Natural killer cell (primary cell): ENCODE results near the gene AGBL4. TPM values are rescaled to one million over a fixed set of nuclear protein-coding genes. Genes with fewer than 3 reads are reported as not detected.

Experiments
- ATAC-seq, 3 donors: fragments of 150-1000 bp in 2 of 3; fragments of 200-7000 bp in 1 of 3; cut with Tn5 transposase; 1 replicate in 1 of 3; 2 replicates in 2 of 3; pipeline ENCODE4 v1.10.0; 2021; ENCODE audit warnings: mild to moderate bottlenecking in 2 of 3, moderate library complexity in 2 of 3
- DNase-seq, 2 donors: peaks; one replicate each; pipeline versions ENCODE4 v3.0.0 to v3.0.0-alpha.2; 2013 to 2021; ENCODE audit warnings: mixed read lengths in 1 of 2
- H3K27ac ChIP-seq: one replicate; pipeline ENCODE4 v1.5.1; 2013; ENCODE audit warnings: mild to moderate bottlenecking, low read length
- H3K27me3 ChIP-seq: one replicate; pipeline ENCODE4 v1.6.1; 2013; ENCODE audit warnings: low read length; ENCODE audit not compliant: control insufficient read depth, insufficient read depth
- H3K36me3 ChIP-seq: one replicate; pipeline ENCODE4 v1.6.1; 2013; ENCODE audit warnings: low read length; ENCODE audit not compliant: control insufficient read depth, insufficient read depth
- H3K4me1 ChIP-seq: one replicate; pipeline ENCODE4 v1.6.1; 2013; ENCODE audit warnings: low read length; ENCODE audit not compliant: control insufficient read depth, insufficient read depth
- H3K4me3 ChIP-seq: one replicate; pipeline ENCODE4 v1.5.1; 2013; ENCODE audit warnings: low read length
- H3K9me3 ChIP-seq: one replicate; pipeline ENCODE4 v1.6.1; 2013; ENCODE audit warnings: low read length; ENCODE audit not compliant: control insufficient read depth, insufficient read depth
- H3K27ac Mint-ChIP-seq, 2 donors: one replicate each; pipeline ENCODE4 v1.8.0; 2022; ENCODE audit warnings: mild to moderate bottlenecking in 2 of 2, mixed read lengths in 2 of 2, moderate library complexity in 1 of 2
- H3K27me3 Mint-ChIP-seq, 2 donors: one replicate each; pipeline ENCODE4 v1.8.0; 2022; ENCODE audit warnings: low read depth in 2 of 2, mixed read lengths in 2 of 2
- H3K36me3 Mint-ChIP-seq: one replicate; pipeline ENCODE4 v1.8.0; 2022; ENCODE audit warnings: mixed read lengths
- H3K4me1 Mint-ChIP-seq, 2 donors: one replicate each; pipeline ENCODE4 v1.8.0; 2022; ENCODE audit warnings: mixed read lengths in 2 of 2
- H3K4me3 Mint-ChIP-seq: one replicate; pipeline ENCODE4 v1.8.0; 2022; ENCODE audit warnings: mild to moderate bottlenecking, moderate library complexity, mixed read lengths
- H3K9me3 Mint-ChIP-seq, 2 donors: one replicate each; pipeline ENCODE4 v1.8.0; 2022; ENCODE audit warnings: mixed read lengths in 2 of 2
- CTCF ChIP-seq: fragments of 200-600 bp; IDR thresholded peaks from one replicate; pipeline ENCODE4 v1.8.0; 2022; ENCODE audit warnings: antibody characterized with exemption
- WGBS: methylation state at CpG from one replicate; pipeline ENCODE4 v1.1.7; 2013; ENCODE audit warnings: missing lambda C conversion rate; ENCODE audit not compliant: insufficient coverage; 5-methylcytosine and 5-hydroxymethylcytosine counted together
- intact Hi-C: fragments of 100-400 bp; cut with micrococcal nuclease; formaldehyde crosslinking; loops from one replicate; pipeline ENCODE4 v1.14.2; 2022
- total RNA-seq, 4 donors: library from RNA; stranded (reverse); fragments of 120-200 nt in 1 of 4; gene quantifications; one replicate each; pipeline versions ENCODE4 v1.2.3 to v1.2.4, GENCODE V29; 2013 to 2022

Gene AGBL4
- total RNA-seq, 3 donors from 2014 or later (not counting 1 experiment from before 2014, with no cell fraction given): not detected

- TF ChIP-seq CTCF: no peak
- no peaks in the 10 kb centered on the region for H3K36me3 ChIP-seq
- H3K36me3 Mint-ChIP-seq: no peaks in the 10 kb centered on the region
- H3K27me3 Mint-ChIP-seq: no peaks in the 10 kb centered on the region
- intact Hi-C loops: no loop called here
- no peaks in the 10 kb centered on the region for H3K4me1 ChIP-seq
- no peaks in the 10 kb centered on the region for H3K9me3 Mint-ChIP-seq
- no peak overlapping the region for H3K4me3 Mint-ChIP-seq
- H3K9me3 ChIP-seq: no peaks in the 10 kb centered on the region
- ATAC-seq (no peak), DNase-seq (no peak)
- no peak overlapping the region for H3K27ac ChIP-seq
- no peak overlapping the region for H3K27ac Mint-ChIP-seq
- no peaks in the 10 kb centered on the region for H3K4me1 Mint-ChIP-seq
- H3K27me3 ChIP-seq: no peaks in the 10 kb centered on the region
- H3K4me3 ChIP-seq: no peak overlapping the region
- WGBS: 80% methylated on average over 2 of the region's 3 CpGs
Observed at GRCh38 chr1:48675251-48675650, 1348.5 kb downstream of the AGBL4 start.

DNA sequence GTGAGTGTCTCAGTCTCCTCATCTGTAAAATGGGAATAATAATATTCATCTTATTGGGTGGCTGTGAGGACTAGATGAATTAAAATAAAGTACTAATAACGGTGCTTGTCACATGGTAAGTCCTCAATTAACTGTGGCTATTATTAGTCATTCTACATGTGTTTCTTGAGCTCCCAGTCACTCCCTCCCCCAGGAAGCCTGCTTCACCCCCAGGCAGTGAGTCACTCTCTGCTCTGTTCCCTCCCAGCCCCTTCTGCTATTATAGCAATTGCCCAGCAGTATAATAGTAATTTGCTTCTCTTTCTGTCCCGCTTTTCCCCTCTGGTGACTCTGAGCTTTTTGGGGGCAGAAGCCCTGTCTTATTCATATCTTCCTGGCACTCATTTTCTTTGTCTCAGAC, 1349.1 kb downstream of the AGBL4 start:
- no peak overlapping the region for H3K27ac Mint-ChIP-seq
- no peaks in the 10 kb centered on the region for H3K4me1 Mint-ChIP-seq
- no peak overlapping the region for H3K27ac ChIP-seq
- H3K4me3 Mint-ChIP-seq: no peak overlapping the region
- no peaks in the 10 kb centered on the region for H3K9me3 ChIP-seq
- TF ChIP-seq CTCF: no peak
- intact Hi-C loops: no loop called here
- H3K27me3 ChIP-seq: no peaks in the 10 kb centered on the region
- no peaks in the 10 kb centered on the region for H3K27me3 Mint-ChIP-seq
- no peak overlapping the region for H3K4me3 ChIP-seq
- no peaks in the 10 kb centered on the region for H3K4me1 ChIP-seq
- DNase-seq (no peak), ATAC-seq (no peak)
- no peaks in the 10 kb centered on the region for H3K36me3 Mint-ChIP-seq
- WGBS: 92% methylated on average over 2 of the region's 2 CpGs
- no peaks in the 10 kb centered on the region for H3K9me3 Mint-ChIP-seq
- no peaks in the 10 kb centered on the region for H3K36me3 ChIP-seq

- ATAC-seq: no peak
- no peak overlapping the region for H3K4me3 ChIP-seq
- no peaks in the 10 kb centered on the region for H3K4me1 Mint-ChIP-seq
- no peaks in the 10 kb centered on the region for H3K36me3 Mint-ChIP-seq
- TF ChIP-seq CTCF: no peak
- H3K4me3 Mint-ChIP-seq: no peak overlapping the region
- no peaks in the 10 kb centered on the region for H3K36me3 ChIP-seq
- no peak overlapping the region for H3K27ac ChIP-seq
- WGBS: 57% methylated on average over 10 of the region's 12 CpGs
- no peaks in the 10 kb centered on the region for H3K9me3 ChIP-seq
- no peaks in the 10 kb centered on the region for H3K9me3 Mint-ChIP-seq
- no peak overlapping the region for H3K27ac Mint-ChIP-seq
- intact Hi-C loops: no loop called here
- H3K27me3 ChIP-seq: no peaks in the 10 kb centered on the region
- H3K4me1 ChIP-seq: no peaks in the 10 kb centered on the region
- no peak for DNase-seq
- H3K27me3 Mint-ChIP-seq: peaks cover 0 to 4% of the 10 kb centered on the region in 2 donors
Observed at GRCh38 chr1:48673332-48674105, 1350.2 kb downstream of the AGBL4 start.

- TF ChIP-seq CTCF: no peak
- Mint-ChIP-seq H3K4me3 (no peak overlapping the region), H3K9me3 (no peaks in the 10 kb centered on the region), H3K27me3 (peaks cover 0 to 10% of the 10 kb centered on the region in 2 donors), H3K4me1 (no peaks in the 10 kb centered on the region), H3K36me3 (no peaks in the 10 kb centered on the region), H3K27ac (no peak overlapping the region)
- WGBS: 0% methylated on average over 1 of the region's 1 CpG
- intact Hi-C loops: no loop called here
- Histone ChIP-seq H3K9me3 (no peaks in the 10 kb centered on the region), H3K36me3 (no peaks in the 10 kb centered on the region), H3K27ac (no peak overlapping the region), H3K4me1 (no peaks in the 10 kb centered on the region), H3K4me3 (no peak overlapping the region), H3K27me3 (no peaks in the 10 kb centered on the region)
- ATAC-seq (no peak), DNase-seq (no peak)
Observed at GRCh38 chr1:48671578-48671977, 1352.2 kb downstream of the AGBL4 start.
